Occipital lobe (tissue), 2 donors: Measurements from ENCODE around the gene PBRM1. TPM values are rescaled to one million over a fixed set of nuclear protein-coding genes. Genes with fewer than 3 reads are reported as not detected.

Experiments used
- DNase-seq: peaks from one replicate; lab custom pipeline; 2025; lab: John Stamatoyannopoulos, UW
- total RNA-seq: library from RNA; depleted of rRNA; stranded (reverse); fragments of >200 nt; gene quantifications from one replicate; pipeline ENCODE4 v1.2.3, GENCODE V29; 2014

Gene PBRM1
- total RNA-seq, 1 donor from 2014 or later = 203 TPM

GRCh38 chr3:52524752-52525679 lies 160.7 kb downstream of the PBRM1 start:
- DNase-seq = no peak

GRCh38 chr3:52524258-52524751 lies 161.4 kb downstream of the PBRM1 start:
- DNase-seq = no peak

- no peak for DNase-seq
Observed at GRCh38 chr3:52523386-52524257, 162.1 kb downstream of the PBRM1 start.

GRCh38 chr3:52522651-52523251 lies 163.0 kb downstream of the PBRM1 start:
- DNase-seq = no peak

- no peak for DNase-seq
Observed at GRCh38 chr3:52521881-52522650, 163.6 kb downstream of the PBRM1 start.

- DNase-seq = no peak
Observed at GRCh38 chr3:52521488-52521824, 164.3 kb downstream of the PBRM1 start.

GRCh38 chr3:52520716-52521487 lies 164.8 kb downstream of the PBRM1 start:
- DNase-seq = no peak

- DNase-seq = no peak
Observed at GRCh38 chr3:52520141-52520667, 165.5 kb downstream of the PBRM1 start.

GRCh38 chr3:52519445-52520140 lies 166.1 kb downstream of the PBRM1 start:
- no peak for DNase-seq

- DNase-seq = no peak
Observed at GRCh38 chr3:52518723-52519444, 166.8 kb downstream of the PBRM1 start.

GRCh38 chr3:52517796-52518722 lies 167.7 kb downstream of the PBRM1 start:
- DNase-seq = no peak

- DNase-seq = no peak
Observed at GRCh38 chr3:52516509-52517195, 169.1 kb downstream of the PBRM1 start.

- DNase-seq = no peak
Observed at GRCh38 chr3:52515192-52515591, 170.5 kb downstream of the PBRM1 start.

GRCh38 chr3:52514576-52514975 lies 171.1 kb downstream of the PBRM1 start:
- DNase-seq = no peak

GRCh38 chr3:52513281-52513680 lies 172.4 kb downstream of the PBRM1 start:
- DNase-seq = no peak

- no peak for DNase-seq
Observed at GRCh38 chr3:52512727-52513126, 173.0 kb downstream of the PBRM1 start.

GRCh38 chr3:52512105-52512504 lies 173.6 kb downstream of the PBRM1 start:
- no peak for DNase-seq
